Stimulated activated CD4-positive, alpha-beta T cell treated with anti-CD3 and anti-CD28 coated beads, Interleukin-4, amount 100 ng/mL, for 1 hour (primary cell): ENCODE measurements around the gene HDAC10.
A peak's percentile ranks its signal among the peaks of the same experiment; 100 is the strongest.

Source experiments
- DNase-seq: peaks from one replicate; pipeline ENCODE4 v3.0.0-alpha.2; 2020

Gene HDAC10

DNA sequence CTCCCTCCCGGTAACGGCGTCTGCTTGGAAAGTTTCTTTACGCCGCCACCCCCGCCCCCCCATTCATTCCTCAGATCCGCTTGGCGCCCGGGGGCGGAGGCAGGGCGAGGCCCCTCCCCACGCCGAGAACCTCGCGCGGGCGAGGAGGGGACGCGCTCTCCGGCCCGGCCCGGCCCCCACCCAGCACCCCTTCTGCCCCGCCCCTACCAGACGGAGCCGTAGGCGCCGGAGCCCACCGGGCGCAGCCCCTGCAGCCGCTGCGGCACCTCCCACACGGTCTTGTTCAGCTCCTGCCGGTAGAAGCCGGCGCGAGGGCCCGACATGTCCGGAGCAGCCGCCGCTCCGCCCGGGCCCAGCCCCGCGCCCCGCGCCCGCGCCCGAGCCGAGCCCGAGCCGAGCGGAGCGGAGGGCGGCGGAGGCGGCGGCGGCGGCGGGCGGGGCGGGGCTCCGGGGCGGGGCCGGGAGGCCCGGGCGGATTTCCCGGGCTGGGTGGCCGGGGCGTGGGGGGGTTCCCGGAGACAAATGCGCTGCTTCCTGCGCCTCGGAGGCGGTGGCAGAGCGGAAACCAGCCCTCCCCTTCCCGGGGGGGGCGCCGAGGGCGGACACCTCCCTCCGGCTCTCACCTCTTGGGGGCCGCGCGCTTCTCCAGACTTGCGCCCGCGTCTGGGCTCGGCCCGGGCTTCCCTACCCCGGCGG is 19.1 kb upstream of the HDAC10 start, which contains the start of gene MAPK11:
Gene MAPK11, minus strand, starts transcription at position 411 of the 696 bp plus-strand sequence. Its CDS starts 88 bp downstream, at position 323.
- peak; percentile 75 for DNase-seq

DNA sequence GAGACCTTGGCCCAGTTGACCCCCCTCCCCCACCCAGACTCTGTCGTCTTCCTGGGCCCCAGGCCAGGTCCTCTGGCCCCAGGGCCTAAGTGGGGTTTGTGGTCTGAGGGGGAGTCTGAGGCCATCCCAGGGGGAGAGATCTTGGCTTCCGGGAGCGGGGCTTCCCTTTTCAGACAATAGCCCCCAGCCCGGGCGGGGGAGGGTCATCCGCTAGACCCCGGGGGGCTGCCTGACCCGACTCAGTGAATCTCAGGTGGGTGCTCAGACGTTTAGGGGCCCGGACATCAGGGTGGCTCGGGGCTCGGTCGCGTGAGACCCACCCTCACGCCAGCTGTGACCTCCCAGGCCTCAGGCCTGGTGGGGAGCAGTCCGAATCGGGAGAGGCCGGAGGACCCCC is 18.5 kb upstream of the HDAC10 start:
- DNase-seq = no peak

DNA sequence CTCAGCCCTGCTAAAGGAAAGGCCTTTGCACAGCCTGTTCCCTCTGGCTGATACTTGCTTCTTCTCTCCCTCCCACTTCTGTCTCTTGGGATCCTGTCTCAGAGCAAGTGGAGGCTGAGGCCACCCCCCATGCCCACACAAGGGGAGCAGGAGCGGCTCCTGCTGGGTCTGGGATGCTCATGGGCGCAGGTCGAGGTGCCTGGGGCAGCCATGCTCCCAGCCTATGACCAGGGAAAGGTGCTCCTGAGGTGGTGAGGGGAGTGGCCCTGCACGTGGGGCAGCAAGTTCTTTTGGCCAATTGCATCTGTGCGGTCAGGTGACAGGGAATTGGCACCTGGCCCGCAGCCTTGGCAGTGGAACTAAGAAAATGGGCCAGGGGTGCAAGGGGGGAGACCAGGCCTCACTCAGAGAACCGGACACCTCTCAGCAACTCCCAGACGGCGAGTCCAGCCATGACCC is 17.6 kb upstream of the HDAC10 start:
- DNase-seq = no peak

DNA sequence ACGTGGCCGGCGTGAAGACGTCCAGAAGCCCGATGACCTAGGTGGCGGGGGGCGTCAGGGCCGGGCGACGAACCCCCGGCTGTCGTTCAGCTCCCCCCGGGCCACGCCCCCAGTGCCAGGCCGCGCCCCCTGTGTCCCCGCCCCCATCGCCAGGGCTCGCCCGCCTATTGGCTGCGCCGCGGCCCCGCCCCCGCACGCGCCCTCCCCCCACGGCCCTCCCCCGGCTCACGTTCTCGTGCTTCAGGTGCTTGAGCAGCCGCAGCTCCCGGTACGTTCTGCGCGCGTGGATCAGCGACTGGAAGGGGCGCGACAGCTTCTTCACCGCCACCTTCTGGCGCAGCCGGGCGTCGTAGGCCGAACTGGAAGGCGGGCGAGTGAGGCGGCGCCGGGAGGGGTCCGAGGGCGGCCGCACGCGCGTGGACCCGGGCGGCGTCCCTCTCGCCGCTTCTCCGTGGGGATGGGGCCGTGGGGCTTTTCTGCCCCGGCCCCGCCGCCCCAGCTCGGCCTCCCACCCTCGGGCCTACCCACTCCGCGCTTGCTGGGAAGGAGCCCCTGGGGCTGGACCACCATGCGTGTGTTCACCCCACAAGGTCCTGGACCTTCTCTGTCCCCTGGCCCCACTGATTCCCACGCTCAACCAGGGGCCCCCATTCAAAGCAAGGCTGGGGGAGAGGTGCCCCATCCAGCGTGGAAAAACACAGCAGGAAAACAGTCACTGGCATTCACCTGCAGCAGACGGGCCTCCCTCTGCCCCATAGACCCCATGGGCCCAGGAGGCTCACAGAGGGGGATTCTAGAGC is 16.7 kb upstream of the HDAC10 start:
- peak; percentile 64 for DNase-seq

DNA sequence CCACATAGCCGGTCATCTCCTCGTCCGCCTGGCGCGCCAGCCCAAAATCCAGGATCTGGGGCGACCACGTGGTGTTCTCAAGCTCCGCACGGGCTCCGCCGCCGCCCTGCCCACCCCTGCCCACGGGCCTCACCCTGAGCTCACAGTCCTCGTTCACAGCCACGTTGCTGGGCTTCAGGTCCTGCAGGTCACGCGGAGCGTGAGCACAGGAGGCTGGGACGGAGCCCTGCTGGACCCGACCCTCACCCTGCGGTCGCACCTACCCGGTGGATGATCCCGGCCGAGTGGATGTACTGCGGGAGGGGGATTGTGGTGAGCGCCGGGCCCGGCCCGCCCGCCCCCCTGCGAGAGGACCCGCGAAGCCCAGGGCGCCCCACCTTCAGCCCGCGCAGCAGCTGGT is 15.9 kb upstream of the HDAC10 start:
- no peak for DNase-seq

DNA sequence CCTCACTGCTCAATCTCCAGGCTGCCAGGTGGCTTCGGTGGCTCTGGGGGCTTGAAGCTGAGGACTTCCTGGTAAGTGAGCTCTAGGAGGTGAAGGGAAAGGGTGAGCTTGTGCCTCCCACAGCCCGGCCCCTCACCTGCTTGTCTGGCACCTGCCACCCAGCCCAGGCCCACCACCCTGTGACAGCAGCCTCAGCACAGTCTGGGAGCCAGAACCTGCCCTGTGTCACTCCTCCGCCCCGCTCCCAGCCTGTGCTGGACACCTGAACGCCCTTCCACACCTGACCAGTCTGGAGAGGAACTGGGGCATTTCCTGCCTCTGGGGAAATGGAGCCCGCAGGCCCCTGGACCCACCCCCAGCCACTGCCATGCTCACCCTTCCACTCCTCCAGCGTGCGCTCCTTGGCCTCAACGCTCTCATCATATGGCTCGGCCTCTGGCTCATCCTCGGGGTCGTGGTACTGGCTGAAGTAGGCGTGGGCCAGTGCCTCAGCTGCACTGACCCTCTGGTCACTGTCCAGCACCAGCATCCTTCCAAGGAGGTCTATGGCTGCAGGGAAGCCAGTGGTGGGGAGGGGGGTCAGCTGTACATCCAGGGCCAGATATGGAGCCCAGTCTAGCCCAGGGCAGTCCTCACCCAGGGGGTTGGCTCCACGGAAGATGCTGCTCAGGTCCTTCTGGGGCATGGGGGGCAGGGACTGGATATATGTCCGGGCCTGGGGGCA is 14.0 kb upstream of the HDAC10 start:
- DNase-seq = no peak

DNA sequence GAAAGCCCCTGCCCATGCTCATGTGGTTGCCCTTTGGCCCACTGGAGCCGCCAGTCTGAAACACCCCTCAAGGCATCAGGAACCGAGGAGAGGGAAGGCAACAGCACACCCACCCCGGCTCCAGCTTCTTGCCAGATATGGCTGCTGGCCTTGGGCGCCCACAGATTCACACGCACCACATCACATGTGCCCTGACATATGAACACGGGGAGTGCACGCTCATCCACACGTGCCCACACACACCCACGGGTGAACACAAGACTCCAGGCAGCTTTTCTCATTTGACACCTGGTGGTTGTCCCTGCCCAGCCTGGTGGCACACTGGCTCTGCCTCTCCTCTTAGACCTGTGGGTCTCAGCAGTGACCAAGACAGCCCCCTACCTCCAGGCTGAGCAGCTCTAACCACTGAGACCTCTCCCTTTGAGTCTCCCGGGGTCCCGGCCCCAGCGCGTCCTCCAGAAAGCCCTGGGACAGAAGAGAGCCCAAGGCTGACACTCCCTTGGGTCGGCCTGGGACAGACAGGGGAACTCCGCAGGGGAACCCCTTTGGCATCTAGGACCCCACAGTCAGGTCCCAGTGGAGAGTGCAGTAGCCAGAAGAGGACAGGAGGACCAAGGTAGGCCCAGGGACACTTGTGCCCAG is 13.2 kb upstream of the HDAC10 start:
- no peak for DNase-seq

DNA sequence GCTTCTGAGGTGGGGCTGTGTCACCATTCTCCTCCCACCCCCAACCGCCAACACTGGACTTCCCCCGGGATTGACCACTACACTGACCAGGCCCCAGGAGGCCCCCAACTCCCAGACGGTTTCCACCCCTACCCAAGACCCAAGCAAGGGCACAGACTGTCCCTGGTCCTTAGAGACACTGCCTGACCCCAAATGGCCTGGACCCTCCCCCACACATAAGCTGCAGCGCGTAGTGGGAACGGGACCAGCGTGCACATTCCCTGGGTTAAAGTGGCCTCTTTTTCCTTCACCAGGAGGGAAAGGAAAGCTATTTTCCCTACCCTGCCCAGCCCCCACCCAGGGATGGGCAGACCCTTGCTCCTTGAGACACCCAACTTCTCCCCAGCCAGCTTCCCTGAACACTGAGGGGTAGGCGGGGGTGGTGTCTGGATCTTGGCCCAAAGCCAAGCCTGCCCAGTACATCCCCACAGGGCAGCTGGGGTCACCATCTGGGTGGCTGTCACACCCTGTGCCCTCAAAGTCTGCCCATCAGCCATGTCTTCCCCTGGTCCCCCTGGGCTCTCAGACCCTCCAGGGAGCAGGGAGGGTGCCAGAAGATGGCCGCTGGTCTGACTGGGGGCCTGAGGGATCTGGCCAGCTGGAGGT is 12.0 kb upstream of the HDAC10 start:
- no peak for DNase-seq

DNA sequence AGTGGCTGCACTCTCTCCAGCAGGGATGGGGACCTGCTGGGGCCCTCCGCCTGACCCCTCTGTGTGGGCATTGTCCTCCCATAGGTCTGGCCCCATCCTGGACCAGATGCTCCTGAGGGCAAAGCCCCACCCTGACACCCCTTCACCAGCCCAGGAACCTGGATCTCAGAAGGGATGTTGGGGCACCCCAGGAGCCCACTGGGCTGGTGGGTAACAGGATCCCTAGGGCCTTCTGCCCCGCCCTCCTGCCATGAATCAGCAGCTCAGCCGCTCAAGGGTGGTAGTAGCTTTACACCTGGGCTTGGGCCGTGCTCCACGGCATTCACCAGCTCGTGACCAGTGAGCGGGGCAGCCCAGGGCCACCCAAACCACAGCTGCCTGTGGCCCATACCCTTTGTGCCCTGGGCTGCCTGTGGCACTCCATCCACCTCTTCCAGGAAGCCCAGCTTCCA is 11.4 kb upstream of the HDAC10 start:
- DNase-seq = no peak

DNA sequence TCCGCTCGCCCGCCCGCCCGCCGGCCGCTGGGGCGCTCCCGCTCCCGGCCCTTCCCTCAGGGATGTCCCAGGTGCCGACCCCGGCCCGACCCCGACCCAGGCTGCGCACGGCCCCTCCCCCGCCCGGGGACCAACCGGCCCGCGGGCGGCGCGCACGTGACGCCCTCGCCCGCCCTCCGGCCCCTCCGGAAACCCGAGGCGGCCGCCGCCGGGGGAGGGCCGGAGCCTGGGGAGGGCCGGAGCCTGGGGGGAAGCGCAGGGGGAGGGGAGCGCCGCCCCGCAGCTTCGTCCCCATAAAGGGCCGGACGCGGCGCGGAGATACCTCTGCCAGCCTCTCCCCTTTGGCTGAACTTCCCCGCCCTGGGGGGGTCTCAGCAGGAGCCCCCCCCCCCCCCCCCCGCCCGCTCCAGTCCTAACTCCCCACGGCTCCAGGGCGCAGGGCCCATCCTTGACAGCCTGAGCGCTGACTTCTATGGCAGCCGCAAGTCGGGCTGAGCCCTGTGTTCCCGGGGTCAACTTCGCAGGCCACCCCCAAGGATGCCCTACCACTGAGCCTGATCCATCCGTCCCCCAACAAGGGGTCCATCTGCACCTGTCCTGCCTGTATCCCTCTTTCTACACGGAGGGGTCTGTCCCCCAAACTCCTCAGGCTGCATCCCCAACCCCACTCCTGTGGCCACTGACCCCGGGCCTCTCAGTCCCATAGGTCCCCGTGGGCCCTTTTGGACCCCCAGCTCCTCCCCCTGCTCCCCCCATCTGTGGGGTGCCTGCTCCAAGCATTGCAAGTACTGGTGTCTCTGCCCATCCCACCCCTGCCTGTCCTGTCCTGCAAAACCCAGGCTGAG is 10.8 kb upstream of the HDAC10 start, which contains the start of gene MAPK12:
Gene MAPK12, minus strand, starts transcription at position 69 of the 845 bp plus-strand sequence. CDS start 174 bp downstream, outside the sequence.
- DNase-seq = no peak

DNA sequence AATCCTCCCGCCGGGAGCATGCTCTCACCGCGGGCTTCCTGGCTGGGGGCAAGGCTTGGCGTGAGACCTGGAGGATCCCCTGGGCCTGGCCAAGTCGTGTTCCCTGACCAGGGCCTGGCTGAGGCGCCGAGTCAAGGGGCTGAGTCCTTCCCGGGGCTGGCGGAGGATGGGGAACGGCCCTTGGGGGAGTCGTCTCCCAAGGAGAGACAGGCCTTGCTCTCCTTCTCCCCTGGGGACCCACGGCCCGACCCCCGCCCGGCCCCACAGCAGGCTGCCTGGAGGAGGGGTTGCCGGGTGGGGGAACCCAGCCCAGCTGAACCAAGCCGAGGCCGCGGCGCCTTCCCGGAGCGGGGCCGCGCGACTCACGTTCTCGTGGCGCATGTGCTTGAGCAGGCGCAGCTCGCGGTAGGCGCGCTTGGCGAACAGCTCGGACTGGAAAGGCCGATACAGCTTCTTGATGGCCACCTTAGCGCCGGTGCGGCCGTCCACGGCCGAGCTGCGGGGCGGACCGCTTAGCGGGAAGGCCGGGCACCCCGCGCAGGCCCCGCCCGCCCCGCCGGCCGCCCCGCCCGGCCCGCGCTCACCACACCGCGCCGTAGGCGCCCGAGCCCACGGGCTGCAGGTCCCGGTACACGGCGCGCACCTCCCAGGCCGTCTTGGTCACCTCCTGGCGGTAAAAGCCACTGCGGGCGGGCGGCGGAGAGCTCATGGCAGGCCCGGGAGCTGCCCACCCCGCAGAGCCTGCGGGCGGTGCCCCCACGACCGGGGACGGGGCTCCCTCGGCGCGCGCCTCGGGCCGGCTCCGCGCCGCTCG is 9.9 kb upstream of the HDAC10 start:
- peak; percentile 40 for DNase-seq

DNA sequence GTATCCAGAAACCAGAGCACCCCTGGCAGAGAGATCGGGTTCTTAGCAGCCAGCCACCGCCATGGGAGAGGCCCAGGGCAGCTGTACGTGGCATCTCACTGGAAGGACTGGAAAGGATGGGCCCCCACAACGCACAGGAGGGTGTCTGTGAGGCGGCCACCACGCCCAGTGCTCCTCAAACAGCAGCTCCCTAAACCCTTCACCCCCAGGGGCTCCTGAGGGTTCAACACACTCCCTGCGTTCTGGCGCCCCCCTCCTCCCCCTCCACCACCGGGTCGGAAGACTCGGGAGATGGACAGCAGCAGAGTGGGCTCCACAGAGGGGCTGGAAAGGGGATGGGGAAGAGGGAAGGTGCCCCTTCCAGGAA is 9.4 kb upstream of the HDAC10 start:
- no peak for DNase-seq

DNA sequence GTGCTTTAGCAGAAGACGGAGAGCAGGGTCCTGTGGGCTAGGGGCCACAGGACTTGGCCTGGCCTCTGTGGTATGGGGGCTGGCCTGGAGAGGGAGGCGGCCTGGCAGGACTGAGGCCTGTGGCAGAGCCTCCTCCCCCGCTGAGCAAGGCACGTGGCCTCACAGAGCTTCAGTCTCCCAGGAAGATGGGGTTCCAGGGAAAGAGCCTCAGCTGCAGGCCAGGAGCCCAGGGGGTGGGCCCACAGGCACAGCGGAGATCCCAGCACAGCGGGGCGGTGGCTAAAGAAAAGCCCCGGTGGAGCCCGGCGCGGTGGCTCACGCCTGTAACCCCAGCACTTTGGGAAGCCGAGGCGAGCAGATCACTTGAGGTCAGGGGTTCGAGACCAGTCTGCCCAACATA is 8.2 kb upstream of the HDAC10 start:
- no peak for DNase-seq

DNA sequence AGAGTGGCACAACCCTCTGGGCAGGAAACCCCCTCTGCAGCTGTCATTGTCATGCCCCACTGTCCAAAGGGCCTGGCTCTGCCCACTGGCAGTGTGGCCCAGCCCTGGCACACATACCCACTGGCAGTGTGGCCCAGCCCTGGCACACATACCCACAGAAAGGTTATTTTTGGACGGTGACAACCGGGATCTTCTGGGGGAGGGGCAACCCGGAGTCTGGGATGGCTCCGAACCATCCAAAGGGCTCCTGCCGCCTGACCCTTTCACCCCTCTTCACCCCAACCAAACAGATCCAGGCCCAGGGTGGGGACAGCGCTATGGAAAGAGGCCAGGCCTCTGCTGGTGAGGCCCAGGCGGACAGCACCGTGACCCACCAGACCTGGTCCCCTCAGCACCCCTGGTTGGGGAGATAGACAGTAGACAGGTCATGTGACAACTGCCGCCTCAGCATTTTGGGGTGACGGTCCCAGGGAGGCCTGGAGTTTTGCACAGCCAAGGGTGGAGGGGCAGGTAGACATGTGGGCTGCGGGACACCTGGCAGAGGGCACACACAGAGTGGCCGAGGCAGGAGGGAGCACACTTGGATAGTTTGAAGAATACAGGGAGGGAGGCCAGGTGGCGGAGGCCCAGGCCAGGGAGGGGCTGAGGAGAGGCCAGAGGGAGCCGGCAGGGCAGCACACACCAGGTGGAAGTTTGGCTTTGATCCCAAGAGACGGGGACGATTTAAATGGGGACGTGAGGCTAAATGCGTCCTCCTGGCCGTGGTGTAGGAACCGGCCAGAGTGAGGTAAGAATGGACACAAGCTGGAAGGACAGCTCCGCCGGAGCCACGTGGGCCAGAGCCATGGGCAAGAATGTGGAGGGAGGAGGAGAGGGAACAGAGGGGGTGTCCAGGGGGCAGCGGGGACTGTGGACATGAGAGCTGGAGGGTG is 7.6 kb upstream of the HDAC10 start:
- no peak for DNase-seq

DNA sequence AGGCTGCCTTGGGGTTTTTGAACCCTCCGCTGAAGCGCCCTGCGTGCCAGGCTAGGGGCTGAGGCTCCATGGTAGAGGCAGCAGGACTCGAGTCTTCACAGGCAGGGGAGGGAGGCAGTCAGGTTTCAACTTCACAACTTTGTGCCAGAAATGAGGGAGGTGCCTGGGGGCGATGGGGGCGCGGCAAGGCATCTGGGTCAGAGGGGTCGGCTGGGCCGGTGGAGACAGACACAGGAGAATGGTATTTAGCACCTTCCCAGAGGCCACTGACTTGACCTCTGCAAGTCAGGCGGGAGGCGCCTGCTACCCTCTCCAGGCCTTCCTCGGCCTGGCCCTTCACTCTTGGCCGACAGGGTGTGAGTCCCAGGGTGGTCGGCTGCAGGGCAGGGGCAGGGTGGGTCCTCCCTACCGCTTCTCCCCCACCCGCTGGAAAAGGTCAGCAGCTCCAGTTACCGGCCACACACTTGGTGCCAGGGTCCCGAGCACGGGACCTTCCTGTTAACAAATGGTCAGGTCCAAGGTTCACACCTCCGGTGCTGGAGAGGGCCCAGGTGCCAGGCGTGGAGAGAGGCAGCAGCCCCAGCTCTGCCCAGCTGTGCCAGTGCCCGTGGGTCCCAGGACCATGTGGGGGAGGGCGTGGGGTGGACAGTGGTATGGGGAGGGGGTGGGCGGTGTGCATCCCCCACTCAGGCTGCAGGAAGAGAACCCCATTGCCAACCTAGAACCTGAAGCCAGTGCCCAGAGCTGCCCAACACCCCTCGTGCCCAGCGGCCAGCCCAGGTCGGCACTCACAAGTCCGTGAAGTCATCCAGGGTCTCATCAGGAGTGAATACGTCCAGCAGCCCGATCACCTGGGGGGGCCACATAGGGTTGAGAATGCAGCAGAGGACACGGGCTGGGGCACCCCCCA is 6.6 kb upstream of the HDAC10 start:
- no peak for DNase-seq

DNA sequence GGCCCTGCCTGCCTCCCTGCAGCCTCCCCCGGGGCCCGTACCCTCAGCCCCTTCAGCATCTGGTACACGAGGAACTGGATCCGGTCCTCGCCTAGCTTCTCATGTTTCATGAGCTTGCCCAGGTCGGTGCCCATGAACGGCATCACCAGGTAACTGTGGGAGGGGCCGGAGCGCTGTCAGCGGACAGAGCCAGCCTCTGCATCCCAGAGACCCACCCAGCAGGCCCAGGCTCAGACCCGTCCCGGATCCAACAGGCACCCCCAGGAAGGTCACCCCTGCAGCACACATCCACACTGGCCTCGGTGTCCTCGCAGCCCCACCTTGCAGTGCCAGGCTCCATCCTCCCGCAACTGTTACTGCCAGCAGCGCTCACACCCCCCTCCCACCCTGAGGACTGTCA is 6.0 kb upstream of the HDAC10 start:
- DNase-seq = no peak

DNA sequence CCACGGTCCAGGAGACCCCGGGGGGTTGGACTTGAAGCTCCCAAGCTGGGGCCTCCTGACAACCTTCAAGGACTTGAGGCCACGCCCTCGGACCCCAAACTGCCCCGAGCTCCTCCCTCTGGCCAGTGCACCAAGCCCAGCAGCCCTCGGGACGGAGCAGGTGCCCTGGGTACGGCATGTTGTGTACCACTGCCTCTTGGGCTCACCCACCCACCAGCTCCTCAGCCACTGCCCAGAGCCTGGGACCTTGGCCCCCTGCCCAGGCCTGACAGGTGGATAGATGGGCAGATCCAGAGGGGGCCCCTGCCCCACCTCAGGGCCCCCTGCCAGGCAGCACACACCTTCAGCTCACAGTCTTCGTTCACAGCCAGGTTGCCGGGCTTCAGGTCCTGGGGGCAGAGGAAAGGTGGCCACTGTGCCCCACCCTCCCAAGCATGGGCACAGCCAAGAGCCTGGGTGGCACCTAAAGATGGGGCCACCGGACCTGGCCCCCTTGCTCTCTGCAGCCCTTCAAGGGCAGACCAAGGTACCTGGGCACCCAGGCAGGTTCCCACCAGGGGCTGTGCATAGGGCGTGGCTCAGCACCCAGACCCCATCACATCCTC is 5.3 kb upstream of the HDAC10 start:
- no peak for DNase-seq

DNA sequence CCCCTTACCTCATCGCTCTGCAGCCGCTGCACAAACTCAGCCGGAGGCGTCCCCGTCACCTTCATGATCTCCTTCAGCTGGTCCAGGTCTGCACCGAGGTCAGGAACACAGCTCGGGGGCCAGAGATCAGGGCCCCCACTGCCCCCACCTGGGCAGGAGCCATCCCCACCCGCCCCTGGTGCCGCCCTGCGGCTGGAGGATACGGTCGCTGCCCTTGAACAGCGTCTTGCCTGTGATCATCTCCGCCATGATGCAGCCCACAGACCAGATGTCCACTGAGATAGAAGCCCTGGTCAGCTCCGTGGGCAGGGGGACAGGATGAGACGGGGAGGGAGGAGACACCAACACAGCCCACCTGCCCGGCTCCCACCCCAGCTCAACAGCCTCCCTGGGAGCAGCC is 4.5 kb upstream of the HDAC10 start:
- no peak for DNase-seq
